Stomach (tissue), 4 donors: ENCODE results near the gene THOC2.

ENCODE experiments used
- CTCF ChIP-seq, 7 experiments: fragments of 450-650 bp in 4 of 7; fragments of 200-600 bp in 3 of 7; sonication (generic) in 3 of 7; IDR thresholded peaks; one replicate each; pipeline ENCODE4 v1.5.1; 2016 to 2019; ENCODE audit warnings: antibody characterized with exemption in 7 of 7, control low read depth in 2 of 7, mild to moderate bottlenecking in 1 of 7
- EP300 ChIP-seq: sonication (generic); formaldehyde crosslinking; IDR thresholded peaks from one replicate; pipeline ENCODE4 v1.6.1; 2017; ENCODE audit warnings: antibody characterized with exemption
- POLR2A ChIP-seq, 4 donors: fragments of 450-650 bp; IDR thresholded peaks; one replicate each; pipeline ENCODE4 v1.6.1; 2016; ENCODE audit warnings: antibody characterized with exemption in 4 of 4, control low read depth in 2 of 4, mild to moderate bottlenecking in 1 of 4, moderate library complexity in 1 of 4
- POLR2AphosphoS5 ChIP-seq, 3 donors: sonication (generic); formaldehyde crosslinking; IDR thresholded peaks; one replicate each; pipeline ENCODE4 v1.6.1; 2016; ENCODE audit warnings: antibody characterized with exemption in 3 of 3

- TF ChIP-seq CTCF (IDR thresholded peaks at IDR 0.05) (no peak), POLR2A (IDR thresholded peaks at IDR 0.05) (no peak), EP300 (no peak), POLR2AphosphoS5 (IDR thresholded peaks at IDR 0.05) (no peak)
Measured at GRCh38 chrX:123625477-123625876, 107.4 kb downstream of the THOC2 start.
